ENCODE results near the gene PCID2.

Gene PCID2

GRCh38 chr13:113239357-113239756, 30.9 kb upstream of the PCID2 start:
- H3K79me2 ChIP-seq (ENCODE audit: insufficient read depth, low read length), result no peaks in the 10 kb centered on the region
- H3K9me2 ChIP-seq (ENCODE audit: low read depth, low read length), result no peaks in the 10 kb centered on the region
- H3K4me3 ChIP-seq (ENCODE audit: low read depth, low read length, poor library complexity, severe bottlenecking), result no peak overlapping the region
- H4K20me1 ChIP-seq (ENCODE audit: insufficient read depth, low read length), result no peaks in the 10 kb centered on the region
- H3K4me1 ChIP-seq (ENCODE audit: insufficient read depth, low read length, severe bottlenecking), result no peaks in the 10 kb centered on the region
- no peaks in the 10 kb centered on the region for H3K27me3 ChIP-seq (ENCODE audit: insufficient read depth, low read length)
- TF ChIP-seq EZH2 (IDR thresholded peaks at IDR 0.05; ENCODE audit: borderline replicate concordance, low read length) (no peak), CTCF (IDR thresholded peaks at IDR 0.05; ENCODE audit: low read length) (no peak)
- H3F3A ChIP-seq (ENCODE audit: insufficient read depth, low read length), result no peaks in the 10 kb centered on the region
- H3K9ac ChIP-seq (ENCODE audit: low read length), result no peak overlapping the region
- H3K36me3 ChIP-seq (ENCODE audit: insufficient read depth, low read length), result peaks cover 90% of the 10 kb centered on the region
- H3K27ac ChIP-seq (ENCODE audit: low read depth, low read length, poor library complexity, severe bottlenecking), result no peak overlapping the region
- H2AFZ ChIP-seq (ENCODE audit: low read length), result no peak overlapping the region
- H3K4me2 ChIP-seq (ENCODE audit: low read length), result no peak overlapping the region
- H3K9me3 ChIP-seq (ENCODE audit: low read length), result no peaks in the 10 kb centered on the region

GRCh38 chr13:113238536-113238935, 30.1 kb upstream of the PCID2 start:
- Histone ChIP-seq H3K27me3 (ENCODE audit: insufficient read depth, low read length) (no peaks in the 10 kb centered on the region), H3K4me1 (ENCODE audit: insufficient read depth, low read length, severe bottlenecking) (no peaks in the 10 kb centered on the region), H3K9ac (ENCODE audit: low read length) (no peak overlapping the region), H3K79me2 (ENCODE audit: insufficient read depth, low read length) (no peaks in the 10 kb centered on the region), H3K9me2 (ENCODE audit: low read depth, low read length) (no peaks in the 10 kb centered on the region), H3K36me3 (ENCODE audit: insufficient read depth, low read length) (peaks cover 88% of the 10 kb centered on the region), H3F3A (ENCODE audit: insufficient read depth, low read length) (no peaks in the 10 kb centered on the region), H3K4me3 (ENCODE audit: low read depth, low read length, poor library complexity, severe bottlenecking) (no peak overlapping the region), H4K20me1 (ENCODE audit: insufficient read depth, low read length) (no peaks in the 10 kb centered on the region), H3K27ac (ENCODE audit: low read depth, low read length, poor library complexity, severe bottlenecking) (no peak overlapping the region), H2AFZ (ENCODE audit: low read length) (no peak overlapping the region), H3K4me2 (ENCODE audit: low read length) (no peak overlapping the region), H3K9me3 (ENCODE audit: low read length) (no peaks in the 10 kb centered on the region)
- TF ChIP-seq CTCF (IDR thresholded peaks at IDR 0.05; ENCODE audit: low read length), result no peak
- no peak for TF ChIP-seq EZH2 (IDR thresholded peaks at IDR 0.05; ENCODE audit: borderline replicate concordance, low read length)

- no peaks in the 10 kb centered on the region for H3K27me3 ChIP-seq (ENCODE audit: insufficient read depth, low read length)
- H3K4me3 ChIP-seq (ENCODE audit: low read depth, low read length, poor library complexity, severe bottlenecking), result no peak overlapping the region
- no peak overlapping the region for H3K9ac ChIP-seq (ENCODE audit: low read length)
- TF ChIP-seq EZH2 (IDR thresholded peaks at IDR 0.05; ENCODE audit: borderline replicate concordance, low read length) (no peak), CTCF (IDR thresholded peaks at IDR 0.05; ENCODE audit: low read length) (no peak)
- H4K20me1 ChIP-seq (ENCODE audit: insufficient read depth, low read length), result no peaks in the 10 kb centered on the region
- no peaks in the 10 kb centered on the region for H3K9me3 ChIP-seq (ENCODE audit: low read length)
- no peak overlapping the region for H2AFZ ChIP-seq (ENCODE audit: low read length)
- H3K36me3 ChIP-seq (ENCODE audit: insufficient read depth, low read length), result peaks cover 88% of the 10 kb centered on the region
- H3K4me1 ChIP-seq (ENCODE audit: insufficient read depth, low read length, severe bottlenecking), result no peaks in the 10 kb centered on the region
- no peak overlapping the region for H3K4me2 ChIP-seq (ENCODE audit: low read length)
- H3K79me2 ChIP-seq (ENCODE audit: insufficient read depth, low read length), result no peaks in the 10 kb centered on the region
- H3K27ac ChIP-seq (ENCODE audit: low read depth, low read length, poor library complexity, severe bottlenecking), result no peak overlapping the region
- no peaks in the 10 kb centered on the region for H3K9me2 ChIP-seq (ENCODE audit: low read depth, low read length)
- no peaks in the 10 kb centered on the region for H3F3A ChIP-seq (ENCODE audit: insufficient read depth, low read length)
Observed at GRCh38 chr13:113233101-113233500, 24.6 kb upstream of the PCID2 start.

Data from OCI-LY1 (cell line).